Measurements from ENCODE around the gene REL.

REL gene

GRCh38 chr2:60962528-60962927, 81.2 kb downstream of the REL start:
- no peak for DNase-seq (ENCODE audit: low read depth)
- no peak for TF ChIP-seq CTCF (IDR thresholded peaks at IDR 0.05; ENCODE audit: low read length, missing control alignments)
- no peak overlapping the region for H3K4me3 ChIP-seq (replicated peaks; ENCODE audit: low read depth, low read length)

DNA sequence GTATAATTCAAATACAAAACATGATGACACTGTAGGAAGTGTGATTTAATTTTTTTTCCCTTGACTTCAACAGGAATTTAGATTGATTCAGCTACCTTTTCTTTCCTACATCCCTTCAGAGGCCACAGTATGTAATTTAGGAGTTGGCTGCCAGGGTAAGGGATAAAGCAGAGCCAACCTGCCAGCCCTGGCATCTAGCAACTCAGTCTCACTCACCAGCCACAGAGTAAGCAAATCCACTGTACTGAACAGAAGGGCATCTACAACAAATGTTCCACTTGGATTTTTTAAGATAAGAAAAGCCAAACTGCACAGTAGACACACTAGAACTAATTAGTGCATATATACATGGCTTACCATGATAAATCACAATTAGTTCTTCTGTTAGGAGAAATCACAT, 81.8 kb downstream of the REL start:
- no peak overlapping the region for H3K4me3 ChIP-seq (replicated peaks; ENCODE audit: low read depth, low read length)
- no peak for TF ChIP-seq CTCF (IDR thresholded peaks at IDR 0.05; ENCODE audit: low read length, missing control alignments)
- no peak for DNase-seq (ENCODE audit: low read depth)

DNA sequence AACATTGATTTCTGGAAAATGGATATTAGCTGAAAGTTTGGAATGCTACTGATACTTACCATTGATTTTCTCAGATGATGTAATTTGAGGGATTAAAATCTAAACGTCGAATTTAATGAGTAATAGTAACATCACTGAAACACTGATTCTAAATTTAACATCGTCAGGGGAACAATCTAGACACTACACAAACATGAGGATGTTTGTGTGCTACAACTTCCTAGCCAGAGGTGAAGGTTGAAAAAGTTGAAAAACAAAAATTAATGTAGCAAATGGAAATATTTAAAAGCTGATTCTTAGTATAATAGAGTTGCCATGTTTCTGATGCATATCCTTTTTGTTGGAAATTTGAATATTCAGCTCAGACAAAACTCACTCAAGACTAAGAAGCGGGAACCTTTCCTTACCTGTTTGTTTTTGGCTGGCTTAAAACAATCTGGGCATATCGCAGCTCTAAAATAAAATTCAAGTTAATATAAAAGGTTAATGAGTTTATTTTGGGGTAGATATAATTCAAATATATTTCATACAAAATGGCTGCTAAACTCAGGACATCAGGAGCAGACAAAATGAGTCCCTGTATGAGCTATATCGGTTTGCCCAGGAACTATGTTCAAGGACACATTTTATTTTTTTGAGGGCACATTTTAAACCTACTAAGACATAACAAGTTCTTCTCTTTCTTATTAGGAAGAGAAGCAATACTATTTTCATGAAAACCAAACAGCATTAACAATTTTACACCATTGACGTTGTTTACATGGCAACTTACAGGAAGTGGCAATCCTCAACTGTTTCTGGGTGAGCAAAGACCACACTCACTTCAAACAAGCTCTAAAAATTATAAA, 83.5 kb downstream of the REL start:
- DNase-seq (ENCODE audit: low read depth) = no peak
- H3K4me3 ChIP-seq (replicated peaks; ENCODE audit: low read depth, low read length) = no peak overlapping the region
- TF ChIP-seq CTCF (IDR thresholded peaks at IDR 0.05; ENCODE audit: low read length, missing control alignments) = no peak

GRCh38 chr2:60965499-60965785, 84.1 kb downstream of the REL start:
- no peak for TF ChIP-seq CTCF (IDR thresholded peaks at IDR 0.05; ENCODE audit: low read length, missing control alignments)
- no peak for DNase-seq (ENCODE audit: low read depth)
- H3K4me3 ChIP-seq (replicated peaks; ENCODE audit: low read depth, low read length) = no peak overlapping the region

DNA sequence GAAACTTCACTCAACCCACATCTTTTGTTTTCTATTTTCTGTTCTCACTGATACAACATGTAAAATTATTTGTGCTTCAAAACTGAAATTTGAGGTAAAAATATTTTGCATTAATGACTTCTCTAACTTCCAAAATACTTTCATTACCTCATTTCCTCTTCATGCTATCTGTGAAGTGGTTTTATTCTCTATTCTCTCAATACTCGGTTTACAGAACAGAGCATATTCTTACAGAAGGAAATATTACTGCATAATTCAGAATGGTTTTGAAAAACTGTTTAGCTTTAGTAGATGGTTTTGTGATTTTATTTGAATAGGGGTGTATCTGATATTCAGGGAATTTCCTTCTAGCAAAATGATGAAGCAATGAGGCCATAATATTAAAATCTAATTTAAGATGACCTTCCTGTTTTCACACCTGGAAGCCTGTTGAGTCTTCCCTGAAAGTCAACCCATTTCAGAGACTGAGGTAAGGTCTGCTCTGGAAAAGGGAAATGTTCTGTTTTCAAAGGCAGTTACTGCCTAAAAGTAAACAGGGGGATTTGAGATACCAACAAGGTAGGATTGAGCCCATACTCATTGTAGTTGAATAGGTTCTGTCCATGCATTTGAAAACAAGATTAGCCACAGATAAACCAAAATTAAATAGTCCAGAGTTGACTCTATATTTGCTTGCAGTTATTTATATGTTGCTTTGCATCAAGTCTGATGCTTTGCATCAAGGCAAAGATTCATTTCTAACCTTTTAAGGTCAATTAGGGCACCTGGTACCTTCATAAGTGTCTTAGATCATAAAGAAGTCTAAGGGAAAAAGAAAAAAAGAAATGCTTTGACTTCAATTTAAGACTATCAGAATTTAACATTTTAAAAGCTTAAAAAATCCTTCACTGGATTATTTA, 85.4 kb downstream of the REL start:
- no peak for TF ChIP-seq CTCF (IDR thresholded peaks at IDR 0.05; ENCODE audit: low read length, missing control alignments)
- no peak for DNase-seq (ENCODE audit: low read depth)
- H3K4me3 ChIP-seq (replicated peaks; ENCODE audit: low read depth, low read length) = no peak overlapping the region

DNA sequence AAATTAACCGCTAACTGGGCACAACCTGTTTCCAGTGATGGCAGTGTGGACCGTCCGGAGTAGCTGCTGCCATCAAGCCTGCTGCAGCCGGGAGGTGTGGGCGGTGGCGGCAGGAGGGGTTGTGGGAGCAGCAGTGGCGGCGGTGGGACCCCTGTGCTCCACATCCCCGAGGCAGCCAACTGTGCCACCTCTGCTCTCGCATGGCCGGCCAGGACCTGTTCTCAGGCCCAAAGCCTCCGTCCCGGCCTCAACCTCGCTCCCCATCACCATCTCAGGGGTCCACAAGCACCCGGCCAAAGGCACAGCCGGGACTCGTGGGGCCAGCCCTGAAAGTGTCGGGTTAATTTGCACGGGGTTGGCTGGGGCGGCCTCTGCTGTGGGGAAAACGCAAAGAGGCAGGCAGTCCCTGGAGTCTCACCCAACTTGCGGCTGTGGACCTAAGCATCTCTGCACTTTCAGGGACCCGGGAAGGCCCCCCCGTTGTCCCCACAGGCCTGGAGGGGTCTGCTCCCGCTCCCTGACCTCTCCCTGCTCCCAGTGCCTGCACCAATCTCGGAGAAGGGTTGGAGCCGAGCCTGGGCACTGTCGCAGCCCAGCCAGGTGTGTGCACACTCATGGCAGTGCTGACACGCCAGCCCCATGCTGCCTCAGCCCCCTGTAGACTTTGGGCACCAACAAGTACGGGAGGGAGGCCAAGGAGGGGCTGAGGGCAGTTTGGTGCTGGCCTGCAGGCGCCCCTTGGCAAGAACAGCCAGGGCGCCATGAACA, 91.7 kb downstream of the REL start:
- H3K4me3 ChIP-seq (replicated peaks; ENCODE audit: low read depth, low read length) = no peak overlapping the region
- no peak for DNase-seq (ENCODE audit: low read depth)
- no peak for TF ChIP-seq CTCF (IDR thresholded peaks at IDR 0.05; ENCODE audit: low read length, missing control alignments)
